ENCODE measurements around the gene MCF2L. TPM values are rescaled to one million over a fixed set of nuclear protein-coding genes. Genes with fewer than 3 reads are reported as not detected.
"Not testable (repeated sequence)": the region's sequence is repeated elsewhere in the genome, so short reads cannot be mapped to it uniquely, and the experiment has no call there.

Gene MCF2L
- total and polyA plus RNA-seq, 4 donors: 21.0 to 78.7 (median 35.9) TPM

GRCh38 chr13:113078902-113079780 lies 110.1 kb downstream of the MCF2L start:
- Histone ChIP-seq H3K4me1 (ENCODE audit: control insufficient read depth in 5 of 5, insufficient read depth in 5 of 5, low read length in 5 of 5) (peaks cover 0 to 5% (median 2%) of the 10 kb centered on the region in 5 donors), H3K27ac (ENCODE audit: low read depth in 1 of 2, low read length in 1 of 2) (no peak overlapping the region), H3K36me3 (ENCODE audit: control insufficient read depth in 4 of 4, insufficient read depth in 4 of 4, low read length in 4 of 4) (peaks cover 0 to 31% (median 0%) of the 10 kb centered on the region in 4 donors), H3K9me3 (ENCODE audit: control insufficient read depth in 4 of 4, insufficient read depth in 3 of 4, low read length in 3 of 4) (peaks cover 0 to 2% (median 0%) of the 10 kb centered on the region in 4 donors), H3K9ac (ENCODE audit: insufficient read depth in 1 of 2, low read length in 2 of 2) (no peak overlapping the region), H3K27me3 (ENCODE audit: control insufficient read depth in 3 of 3, insufficient read depth in 3 of 3, low read length in 2 of 3) (no peaks in the 10 kb centered on the region), H3K4me3 (no peak overlapping the region)
- 71 to 81% methylated on average over 27 of the region's 27 CpGs for WGBS, 2 donors
- TF ChIP-seq CTCF (IDR thresholded peaks at IDR 0.05; ENCODE audit: control extremely low read depth, extremely low read depth): no peak
- ATAC-seq (ENCODE audit: insufficient read depth, low FRiP score): no peak
- DNase-seq: peak in 2 of 3 donors; percentile 22 to 65

- not testable (repeated sequence) for H3K4me3 ChIP-seq; H3K4me1 ChIP-seq (ENCODE audit: control insufficient read depth in 5 of 5, insufficient read depth in 5 of 5, low read length in 5 of 5); H3K27ac ChIP-seq (ENCODE audit: low read depth in 1 of 2, low read length in 1 of 2); ATAC-seq (ENCODE audit: insufficient read depth, low FRiP score); H3K9me3 ChIP-seq (ENCODE audit: control insufficient read depth in 4 of 4, insufficient read depth in 3 of 4, low read length in 3 of 4); H3K27me3 ChIP-seq (ENCODE audit: control insufficient read depth in 3 of 3, insufficient read depth in 3 of 3, low read length in 2 of 3); DNase-seq; H3K9ac ChIP-seq (ENCODE audit: insufficient read depth in 1 of 2, low read length in 2 of 2)
- WGBS, 2 donors: 74 to 77% methylated on average over 6 to 9 of the region's 9 CpGs
- peaks cover 0 to 33% (median 0%) of the 10 kb centered on the region in 4 donors for H3K36me3 ChIP-seq (ENCODE audit: control insufficient read depth in 4 of 4, insufficient read depth in 4 of 4, low read length in 4 of 4)
Measured at GRCh38 chr13:113079781-113080080, 110.7 kb downstream of the MCF2L start.

- Histone ChIP-seq H3K36me3 (ENCODE audit: control insufficient read depth in 4 of 4, insufficient read depth in 4 of 4, low read length in 4 of 4) (peaks cover 0 to 29% (median 0%) of the 10 kb centered on the region in 4 donors), H3K27ac (ENCODE audit: low read depth in 1 of 2, low read length in 1 of 2) (no peak overlapping the region), H3K4me1 (ENCODE audit: control insufficient read depth in 5 of 5, insufficient read depth in 5 of 5, low read length in 5 of 5) (peaks cover 0 to 5% (median 2%) of the 10 kb centered on the region in 5 donors), H3K27me3 (ENCODE audit: control insufficient read depth in 3 of 3, insufficient read depth in 3 of 3, low read length in 2 of 3) (no peaks in the 10 kb centered on the region), H3K9me3 (ENCODE audit: control insufficient read depth in 4 of 4, insufficient read depth in 3 of 4, low read length in 3 of 4) (peaks cover 0 to 2% (median 0%) of the 10 kb centered on the region in 4 donors), H3K9ac (ENCODE audit: insufficient read depth in 1 of 2, low read length in 2 of 2) (no peak overlapping the region), H3K4me3 (no peak overlapping the region)
- ATAC-seq (ENCODE audit: insufficient read depth, low FRiP score): no peak
- no peak for TF ChIP-seq CTCF (IDR thresholded peaks at IDR 0.05; ENCODE audit: control extremely low read depth, extremely low read depth)
- 92 to 93% methylated on average over 17 to 18 of the region's 18 CpGs for whole genome bisulfite sequencing, 2 donors
- DNase-seq: no peak
Measured at GRCh38 chr13:113080361-113080831, 111.4 kb downstream of the MCF2L start.

GRCh38 chr13:113080901-113081521 lies 112.0 kb downstream of the MCF2L start:
- Histone ChIP-seq H3K9ac (ENCODE audit: insufficient read depth in 1 of 2, low read length in 2 of 2) (no peak overlapping the region), H3K36me3 (ENCODE audit: control insufficient read depth in 4 of 4, insufficient read depth in 4 of 4, low read length in 4 of 4) (peaks cover 0 to 24% (median 0%) of the 10 kb centered on the region in 4 donors), H3K27me3 (ENCODE audit: control insufficient read depth in 3 of 3, insufficient read depth in 3 of 3, low read length in 2 of 3) (no peaks in the 10 kb centered on the region), H3K4me1 (ENCODE audit: control insufficient read depth in 5 of 5, insufficient read depth in 5 of 5, low read length in 5 of 5) (peaks cover 0 to 5% (median 2%) of the 10 kb centered on the region in 5 donors), H3K9me3 (ENCODE audit: control insufficient read depth in 4 of 4, insufficient read depth in 3 of 4, low read length in 3 of 4) (no peaks in the 10 kb centered on the region), H3K27ac (ENCODE audit: low read depth in 1 of 2, low read length in 1 of 2) (no peak overlapping the region), H3K4me3 (no peak overlapping the region)
- no peak for TF ChIP-seq CTCF (IDR thresholded peaks at IDR 0.05; ENCODE audit: control extremely low read depth, extremely low read depth)
- DNase-seq (no peak), ATAC-seq (ENCODE audit: insufficient read depth, low FRiP score) (no peak)
- WGBS, 2 donors: 90% methylated on average over 25 of the region's 25 CpGs

Measured in lung (tissue), 12 donors.